Measurements from ENCODE around the gene MRFAP1L1.
"Not testable (repeated sequence)": the region's sequence is repeated elsewhere in the genome, so short reads cannot be mapped to it uniquely, and the experiment has no call there.

MRFAP1L1 gene

DNA sequence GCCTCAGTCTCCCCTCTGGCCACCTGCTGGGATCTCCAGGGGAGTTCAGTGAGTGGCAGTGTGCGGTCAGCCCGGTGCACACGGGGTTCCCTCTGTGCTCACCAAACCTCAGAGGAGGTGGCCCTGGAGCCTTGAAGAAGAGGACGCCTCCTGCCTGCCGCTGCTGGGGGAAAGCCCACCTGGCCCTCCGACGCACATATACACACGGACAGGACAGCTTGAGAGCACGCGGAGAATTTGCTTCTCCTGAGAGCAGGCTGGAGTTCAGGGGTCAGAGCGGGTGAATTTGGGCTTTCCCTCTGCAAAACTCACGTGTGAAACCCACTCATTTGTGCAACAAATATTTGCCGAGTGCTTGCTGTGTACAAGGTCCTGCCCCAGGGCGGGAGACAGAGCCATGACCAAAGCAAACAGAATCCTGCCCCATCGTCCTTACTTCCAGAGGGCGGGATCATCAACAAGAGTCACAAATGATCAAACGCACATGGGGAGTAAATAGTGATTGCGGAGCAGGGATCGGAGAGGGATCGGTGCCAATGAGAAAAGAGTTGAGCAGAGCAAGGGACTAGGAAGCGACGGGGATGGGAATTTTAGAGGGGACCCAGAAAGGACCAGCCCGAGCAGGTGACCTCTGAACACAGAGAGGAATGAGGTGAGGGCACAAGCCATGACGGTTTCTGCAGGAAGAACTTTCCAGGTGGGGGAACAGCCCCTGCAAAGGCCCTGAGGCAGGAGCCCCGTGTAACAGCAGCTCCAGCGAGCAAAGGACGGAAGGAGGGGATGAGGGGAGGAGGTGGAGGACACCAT lies 23.9 kb upstream of the MRFAP1L1 start:
- DNase-seq = no peak

DNA sequence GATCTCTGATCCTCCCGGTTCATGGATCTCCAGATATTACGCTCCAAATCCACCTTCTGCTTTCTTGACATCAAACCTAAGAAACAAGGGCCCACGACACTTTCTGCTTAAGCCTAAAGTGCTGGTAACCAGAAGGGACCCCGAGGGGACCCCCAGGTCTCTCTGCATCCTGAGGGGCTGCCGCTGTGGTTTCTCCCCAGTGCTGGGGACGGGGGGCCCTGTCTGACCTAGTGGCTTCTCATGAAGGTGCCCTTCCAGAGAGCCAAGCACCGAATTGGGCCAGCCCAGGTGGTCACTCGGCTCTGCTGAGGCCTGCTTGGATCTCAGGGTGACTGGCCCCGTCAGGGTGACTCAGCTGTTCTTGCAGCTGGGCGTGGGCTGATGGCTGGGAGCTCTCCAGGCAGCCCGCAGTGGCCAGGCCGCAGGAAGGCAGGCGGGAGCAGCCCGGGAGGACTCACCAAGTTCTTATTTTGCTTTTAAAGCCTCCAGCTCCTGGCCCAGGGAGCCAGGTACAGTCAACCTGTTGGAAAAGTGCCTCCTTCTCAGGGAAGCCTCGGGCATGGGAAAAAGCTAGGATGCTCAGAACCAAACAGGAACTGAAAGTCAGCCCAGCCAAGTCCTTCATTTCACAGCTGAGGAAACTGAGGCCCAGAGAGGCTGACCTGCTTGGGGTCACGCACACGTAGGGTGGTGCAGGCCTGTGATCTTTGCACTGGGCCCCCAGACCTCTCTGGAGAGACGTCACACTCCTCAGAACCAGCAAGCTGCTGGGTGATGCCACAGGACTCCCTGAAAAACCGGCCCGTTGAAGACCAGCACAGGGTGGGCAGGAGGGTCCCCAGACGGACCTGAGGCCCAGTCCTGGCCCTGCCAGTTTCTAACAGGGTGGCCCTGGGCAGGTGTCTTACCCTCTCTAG lies 23.0 kb upstream of the MRFAP1L1 start:
- no peak for DNase-seq

DNA sequence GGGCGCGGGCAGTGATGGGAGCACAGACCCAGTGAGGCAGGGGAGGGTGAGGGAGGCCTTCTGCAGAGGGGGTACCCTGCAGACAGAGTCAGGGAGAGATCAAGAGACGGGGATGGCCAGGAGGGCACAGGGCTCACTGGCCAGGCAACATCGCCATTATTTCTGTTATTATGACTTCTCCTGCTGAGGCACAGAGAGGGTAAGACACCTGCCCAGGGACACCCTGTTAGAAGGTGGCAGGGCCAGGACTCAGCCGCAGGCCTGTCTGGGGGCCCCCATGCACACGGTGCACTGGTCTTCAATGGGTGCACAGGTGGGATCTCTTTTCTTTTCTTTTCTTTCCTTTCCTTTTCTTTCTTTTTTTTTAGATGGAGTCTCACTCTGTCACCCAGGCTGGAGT lies 22.1 kb upstream of the MRFAP1L1 start:
- DNase-seq = no peak

DNA sequence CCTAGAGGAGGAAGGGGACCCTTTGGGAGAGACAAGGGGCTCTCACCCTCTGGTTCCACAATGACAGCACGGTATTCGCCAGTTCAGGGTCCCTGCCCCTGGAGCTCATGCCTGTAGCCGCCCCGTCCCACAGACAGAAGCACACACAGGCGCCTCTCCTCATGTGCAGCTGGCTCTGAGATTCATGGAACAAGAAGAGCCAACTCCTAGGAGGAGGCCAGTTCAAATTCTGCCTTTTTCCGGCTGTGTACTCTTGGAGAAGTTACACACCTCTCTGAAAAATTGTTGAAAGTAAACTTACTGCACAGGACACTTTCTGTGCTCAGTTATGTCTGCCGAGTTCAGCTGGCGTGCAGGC lies 21.6 kb upstream of the MRFAP1L1 start:
- no peak for DNase-seq

DNA sequence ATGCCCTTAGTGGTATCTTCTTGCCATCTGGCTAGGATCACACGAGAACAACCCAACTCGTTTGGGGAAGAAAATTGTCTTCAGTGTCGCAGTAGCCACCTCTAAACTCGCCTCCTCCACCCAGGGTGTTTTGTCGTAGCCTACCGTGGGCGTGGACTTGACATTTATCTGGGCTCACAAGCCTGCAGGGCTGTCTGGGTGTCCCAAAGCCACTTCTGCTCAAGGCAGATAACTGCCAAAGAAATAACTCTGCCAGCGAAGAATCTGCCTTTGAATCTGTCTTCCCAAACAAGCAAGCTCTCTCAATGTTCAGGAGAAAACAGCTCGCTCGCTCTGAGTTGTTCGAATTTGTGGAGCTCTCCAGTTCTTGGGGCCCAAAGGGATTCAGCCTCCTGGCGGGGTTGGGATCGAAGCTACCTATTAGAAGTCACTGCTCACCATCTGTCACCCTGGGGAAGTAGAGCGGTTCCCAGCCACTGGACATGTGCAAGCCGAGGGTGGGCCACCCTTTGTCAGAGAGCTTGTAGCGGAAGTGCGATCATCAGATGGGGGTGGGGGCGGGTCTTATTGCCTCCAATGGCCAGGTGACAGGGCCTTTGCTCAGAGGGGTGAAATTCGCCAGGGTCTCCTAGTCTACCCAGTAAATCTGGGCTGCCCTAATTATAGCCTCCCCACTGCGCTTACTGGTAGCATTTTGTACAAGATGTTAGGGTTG lies 21.1 kb upstream of the MRFAP1L1 start:
- no peak for DNase-seq

DNA sequence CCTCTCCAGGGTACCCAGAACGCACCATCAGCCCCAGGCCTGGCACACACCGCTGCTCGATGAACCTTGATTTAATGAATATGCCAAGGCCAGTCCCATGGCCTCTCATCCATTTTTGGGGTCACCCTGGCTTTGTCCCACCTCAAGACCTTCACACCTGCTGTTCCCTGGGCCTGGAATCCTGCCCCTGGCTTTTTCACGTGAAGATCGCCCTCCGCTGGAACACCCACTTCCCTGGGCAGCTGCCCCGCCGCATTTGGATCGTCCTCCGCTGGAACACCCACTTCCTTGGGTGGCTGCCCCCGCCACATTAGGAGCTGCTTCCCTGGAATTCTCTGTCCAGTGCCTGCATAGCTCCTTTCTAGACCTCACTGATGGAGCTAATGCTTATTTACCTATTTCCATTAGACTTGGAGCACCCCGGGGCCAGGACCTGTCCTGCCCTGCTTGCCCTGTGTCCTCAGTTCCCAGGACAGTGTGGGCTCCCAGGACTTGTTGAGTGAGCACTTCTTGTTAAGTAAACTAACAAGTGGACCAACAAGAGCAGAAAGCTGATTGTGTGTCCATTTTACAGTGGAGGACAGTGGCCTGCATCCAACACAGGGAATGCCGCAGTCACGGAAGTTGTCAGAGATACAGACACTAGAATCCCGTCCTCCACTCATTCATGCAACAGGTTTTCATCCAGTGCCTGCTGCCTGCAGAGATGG lies 18.8 kb upstream of the MRFAP1L1 start:
- no peak for DNase-seq

DNA sequence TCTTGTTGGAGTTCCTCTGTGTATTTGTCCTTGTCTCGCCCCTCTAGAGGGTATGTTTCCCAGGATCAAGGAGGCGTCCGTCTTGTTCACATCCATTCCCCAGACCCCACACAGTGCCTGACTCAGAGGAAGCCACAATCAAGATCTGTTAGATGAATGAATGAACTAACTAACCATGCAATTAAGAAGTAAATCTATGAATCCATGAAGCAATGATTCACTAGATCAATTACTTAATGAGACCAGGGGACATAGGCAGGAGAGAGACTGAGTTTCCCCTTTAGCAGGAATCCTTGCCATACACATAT lies 18.2 kb upstream of the MRFAP1L1 start:
- DNase-seq = no peak

DNA sequence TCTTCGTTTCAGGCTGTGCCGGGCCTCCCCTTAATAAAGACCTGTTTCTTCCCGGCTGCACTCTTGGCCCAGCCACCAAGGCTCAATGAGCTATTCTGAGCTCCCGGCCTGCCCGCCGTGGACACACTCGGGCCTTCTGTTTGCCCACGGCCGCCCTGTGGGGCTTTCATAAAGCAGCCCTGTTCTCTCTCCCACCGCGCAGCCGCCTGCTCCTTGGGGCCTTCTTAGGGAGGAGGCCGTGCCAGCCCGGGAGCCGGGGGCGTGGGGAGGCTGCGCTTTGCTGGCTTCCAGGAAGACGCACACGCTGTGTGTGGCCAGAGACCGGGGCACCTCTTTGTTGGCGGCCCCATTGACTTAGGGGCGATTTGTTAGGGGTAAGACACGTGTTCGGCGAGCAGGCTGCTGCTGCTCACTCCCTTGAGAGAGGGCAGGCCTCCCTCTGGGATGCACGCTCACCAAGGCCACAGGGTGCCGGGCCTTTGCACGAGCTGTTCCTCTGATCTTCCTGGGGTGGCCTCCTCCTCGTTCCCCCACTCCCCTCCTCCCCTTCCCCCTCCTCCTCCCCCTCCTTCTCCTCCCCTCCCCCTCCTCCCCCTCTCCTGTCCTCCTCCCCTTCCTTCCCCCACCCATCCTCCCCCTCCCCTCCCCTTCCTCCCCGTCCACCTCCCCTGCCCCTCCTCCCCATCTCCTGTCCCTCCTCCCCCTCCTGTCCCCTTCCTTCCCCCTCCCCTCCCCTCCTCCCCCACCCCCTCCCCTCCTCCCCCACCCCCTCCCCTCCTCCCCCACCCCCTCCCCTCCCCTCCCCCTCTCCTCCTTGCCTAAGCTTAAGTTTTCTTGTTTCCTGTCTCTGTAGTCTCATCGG lies 17.6 kb upstream of the MRFAP1L1 start:
- no peak for DNase-seq

DNA sequence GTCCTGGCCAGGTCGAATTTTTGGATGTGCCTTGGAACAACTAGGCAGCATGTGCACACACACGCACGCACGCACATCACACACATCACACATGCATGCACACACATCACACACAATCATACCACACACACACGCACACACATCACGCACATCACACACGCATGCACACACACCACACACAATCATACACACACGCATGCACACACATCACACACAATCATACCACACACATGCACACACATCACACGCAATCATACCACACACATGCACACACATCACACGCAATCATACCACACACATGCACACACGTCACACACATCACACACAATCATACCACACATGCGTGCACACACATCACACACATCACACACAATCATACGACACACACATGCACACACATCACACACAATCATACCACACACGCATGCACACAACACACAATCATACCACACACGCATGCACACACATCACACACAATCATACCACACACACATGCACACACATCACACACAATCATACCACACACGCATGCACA lies 15.8 kb upstream of the MRFAP1L1 start:
- not testable (repeated sequence) for DNase-seq

DNA sequence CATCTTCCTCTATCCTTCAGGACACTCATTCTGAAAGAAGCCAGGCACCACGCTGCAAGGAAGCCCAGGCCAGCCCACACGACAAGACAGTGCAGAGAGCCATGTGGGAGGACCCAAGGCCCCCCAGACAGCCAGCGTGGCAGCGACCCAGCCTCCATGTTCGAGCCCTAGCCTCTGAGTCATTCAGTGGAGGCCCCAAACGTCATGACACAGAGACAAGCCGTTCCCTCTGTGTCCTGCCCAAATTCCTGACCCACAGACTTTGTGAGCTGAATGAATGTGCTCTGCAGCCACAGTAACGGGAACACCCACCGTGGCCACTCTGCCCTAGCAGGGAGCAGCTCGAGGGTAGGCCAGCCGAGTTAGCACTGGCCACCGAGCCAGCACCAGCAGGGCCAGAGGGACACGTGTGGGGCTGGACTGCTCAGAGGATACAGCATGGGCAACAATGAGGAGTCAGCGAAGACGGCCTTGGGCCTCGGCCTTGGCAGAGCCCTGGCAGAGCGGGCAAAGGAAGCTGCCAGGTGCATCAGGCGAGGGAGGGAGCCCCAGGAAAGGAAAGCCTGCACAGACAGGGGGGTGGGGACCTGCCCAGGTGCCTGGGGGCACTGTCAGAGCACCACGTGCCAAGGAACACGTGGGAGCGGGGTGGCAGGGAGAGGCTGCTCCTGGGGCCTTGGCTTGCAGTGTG lies 14.9 kb upstream of the MRFAP1L1 start:
- DNase-seq = no peak

DNA sequence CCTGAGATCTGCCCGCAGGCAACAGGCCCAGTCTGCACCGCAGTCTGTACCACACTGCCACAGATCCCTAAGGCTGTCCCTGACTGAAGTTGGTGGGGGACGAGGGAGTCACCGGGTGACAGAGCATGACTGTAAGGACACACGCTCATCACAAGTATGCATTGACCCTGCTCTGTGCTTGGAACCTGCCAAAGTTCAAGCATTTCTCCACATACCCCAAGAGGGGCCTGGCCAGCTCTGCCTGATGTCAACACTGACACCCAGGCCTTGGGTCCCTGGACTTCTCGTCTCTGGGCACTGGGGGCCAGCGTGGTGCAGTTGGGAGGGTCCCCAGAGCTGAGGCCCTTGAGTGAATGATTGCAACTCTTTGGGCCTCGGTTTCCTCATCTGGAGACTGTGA lies 14.2 kb upstream of the MRFAP1L1 start:
- DNase-seq = no peak

DNA sequence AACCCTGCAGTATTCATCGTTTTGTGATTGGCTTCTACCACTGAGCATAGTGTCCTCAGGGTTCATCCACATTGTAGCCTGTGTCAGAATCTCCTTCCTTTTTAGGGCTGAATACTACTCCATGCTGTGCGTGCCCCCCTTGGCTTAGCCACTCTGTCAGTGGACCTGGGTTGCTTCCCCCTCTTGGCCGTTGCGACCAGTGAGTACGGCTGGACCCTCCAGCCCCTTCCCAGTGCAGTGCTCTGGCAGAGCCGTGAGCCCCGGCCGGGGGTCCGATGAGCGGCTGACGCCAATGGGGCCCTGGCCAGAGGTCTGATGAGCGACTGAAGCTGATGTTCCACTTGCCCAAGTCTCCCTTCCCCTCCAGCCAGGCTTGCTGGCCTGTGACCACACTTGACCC lies 13.2 kb upstream of the MRFAP1L1 start:
- DNase-seq = no peak

DNA sequence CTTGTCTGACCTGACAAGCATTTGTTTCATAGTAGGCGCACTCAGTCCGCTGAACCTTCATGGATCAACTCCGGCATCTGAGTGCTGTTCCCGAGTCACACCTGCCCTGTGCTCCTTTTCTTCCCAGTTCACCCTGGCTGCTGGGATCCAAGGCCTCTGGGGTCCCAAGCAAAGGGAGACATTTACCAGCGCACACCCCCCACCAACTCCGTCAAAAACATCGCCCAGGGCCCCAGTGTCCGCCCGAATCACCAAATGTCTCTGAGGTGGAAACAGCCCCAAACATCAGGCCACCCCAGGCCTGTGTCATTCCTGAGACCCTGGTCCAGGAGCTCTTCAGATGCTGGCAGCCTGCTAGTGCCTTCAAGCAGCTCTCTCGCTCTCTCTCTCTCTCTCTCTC lies 11.5 kb upstream of the MRFAP1L1 start:
- DNase-seq = no peak

DNA sequence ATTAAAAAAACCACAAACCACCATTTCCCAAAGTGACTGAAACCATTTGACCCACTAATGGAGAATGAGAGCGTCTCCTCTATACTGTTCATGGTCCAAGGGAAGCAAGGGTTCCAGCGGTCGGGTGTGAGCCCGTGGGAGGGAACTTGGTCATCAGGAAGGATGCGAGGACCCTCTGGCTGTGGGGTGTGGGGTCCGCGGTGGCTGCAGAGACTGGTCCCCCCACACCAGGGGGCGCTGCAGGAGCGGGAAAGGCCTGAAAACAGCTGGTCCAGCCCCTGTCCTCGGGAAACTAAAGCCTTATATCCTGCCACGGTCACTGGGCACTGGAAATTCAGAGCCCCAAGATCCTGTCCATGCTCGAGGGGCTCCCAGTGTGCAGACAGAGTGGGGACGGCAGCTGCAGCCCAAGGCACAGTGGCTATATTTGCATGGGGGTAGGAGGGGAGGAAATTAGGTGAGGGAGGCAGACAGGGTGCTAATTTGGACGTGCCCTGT lies 10.6 kb upstream of the MRFAP1L1 start:
- DNase-seq = peak; percentile 42

DNA sequence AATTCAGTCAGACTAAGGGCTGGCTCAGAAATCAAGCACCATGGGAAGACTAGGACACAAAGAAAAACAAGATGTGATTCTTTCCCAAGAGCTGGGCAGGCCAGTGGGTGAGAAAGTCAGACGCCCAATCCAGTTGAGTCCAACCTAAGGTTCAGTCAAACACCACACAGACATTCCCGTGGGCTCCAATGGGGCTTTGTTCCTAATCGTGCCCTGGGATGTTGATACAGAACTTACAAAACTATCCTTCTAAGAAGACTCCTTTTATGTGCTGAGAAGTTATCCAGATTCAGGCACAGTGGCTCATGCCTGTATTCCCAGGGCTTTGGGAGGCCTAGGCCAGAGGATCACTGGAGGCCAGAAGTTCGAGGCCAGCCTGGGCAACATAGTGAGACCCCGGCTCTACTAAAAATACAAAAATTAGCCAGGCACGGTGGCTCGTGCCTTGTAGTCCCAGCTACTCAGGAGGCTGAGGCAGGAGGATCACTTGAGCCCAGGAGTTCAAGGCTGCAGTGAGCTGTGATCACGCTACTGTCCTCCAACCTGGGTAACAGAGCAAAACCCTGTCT lies 10.0 kb upstream of the MRFAP1L1 start:
- no peak for DNase-seq

DNA sequence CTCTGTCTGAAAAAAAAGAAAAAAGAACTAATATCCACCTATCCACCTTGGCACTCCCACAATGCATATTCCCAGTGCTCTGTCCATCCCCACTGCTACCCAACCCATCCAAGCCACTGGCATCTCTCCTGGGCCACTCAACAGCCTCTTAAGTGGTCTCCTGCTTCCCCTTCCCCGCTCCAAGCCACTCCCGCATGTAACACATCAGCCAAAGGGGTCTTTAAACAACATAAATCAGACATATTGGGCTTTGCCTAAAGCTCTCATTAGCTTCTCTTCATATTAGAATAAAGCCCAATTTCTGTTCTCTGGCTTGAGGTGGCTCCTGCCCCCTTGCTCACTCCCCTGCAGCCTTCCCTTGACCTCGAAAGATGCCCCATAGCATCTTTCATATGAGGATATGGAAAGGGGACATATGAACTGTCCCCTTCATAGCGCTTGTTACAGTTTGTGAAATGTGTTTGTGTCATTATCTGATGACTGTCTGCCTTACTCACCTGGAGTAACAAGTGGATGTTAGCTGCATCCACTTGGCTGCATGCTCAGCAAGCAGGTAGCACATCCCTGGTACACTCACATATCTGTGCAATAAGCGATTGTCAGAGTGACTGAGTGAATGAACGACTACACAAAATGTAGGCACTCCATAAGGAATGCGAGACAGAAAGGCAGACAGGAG lies 9.4 kb upstream of the MRFAP1L1 start:
- no peak for DNase-seq

DNA sequence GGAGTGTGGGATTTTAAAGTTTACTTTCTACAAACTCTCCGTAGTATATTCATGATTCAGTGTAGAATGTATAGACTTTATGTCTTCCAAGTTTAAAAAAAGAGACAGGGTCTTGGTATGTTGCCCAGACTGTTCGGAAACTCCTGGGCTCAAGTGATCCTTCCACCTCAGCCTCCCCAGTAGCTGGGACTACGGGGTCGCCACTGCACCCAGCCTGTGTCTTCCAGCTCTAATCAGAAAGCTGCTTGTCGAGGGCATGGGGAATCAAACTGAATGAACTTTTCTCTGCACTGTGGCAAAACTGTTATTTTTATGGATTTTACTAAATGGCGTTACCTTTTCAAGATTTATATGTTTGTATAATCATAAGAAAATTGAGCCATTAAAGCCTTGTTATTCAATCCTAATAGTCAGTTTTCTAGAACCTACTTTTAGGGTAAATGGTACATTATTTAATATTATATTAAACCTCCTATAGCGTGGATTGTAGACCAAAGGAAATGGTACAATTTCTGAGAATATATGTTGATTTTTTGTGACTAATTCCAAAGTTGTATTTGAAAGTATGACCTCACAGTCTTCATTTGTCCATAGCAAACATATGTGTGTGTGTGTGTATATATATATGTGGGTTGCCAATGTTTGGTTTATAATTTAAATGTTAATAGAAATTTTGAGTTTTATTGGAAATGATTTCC lies 7.4 kb upstream of the MRFAP1L1 start:
- DNase-seq = no peak

DNA sequence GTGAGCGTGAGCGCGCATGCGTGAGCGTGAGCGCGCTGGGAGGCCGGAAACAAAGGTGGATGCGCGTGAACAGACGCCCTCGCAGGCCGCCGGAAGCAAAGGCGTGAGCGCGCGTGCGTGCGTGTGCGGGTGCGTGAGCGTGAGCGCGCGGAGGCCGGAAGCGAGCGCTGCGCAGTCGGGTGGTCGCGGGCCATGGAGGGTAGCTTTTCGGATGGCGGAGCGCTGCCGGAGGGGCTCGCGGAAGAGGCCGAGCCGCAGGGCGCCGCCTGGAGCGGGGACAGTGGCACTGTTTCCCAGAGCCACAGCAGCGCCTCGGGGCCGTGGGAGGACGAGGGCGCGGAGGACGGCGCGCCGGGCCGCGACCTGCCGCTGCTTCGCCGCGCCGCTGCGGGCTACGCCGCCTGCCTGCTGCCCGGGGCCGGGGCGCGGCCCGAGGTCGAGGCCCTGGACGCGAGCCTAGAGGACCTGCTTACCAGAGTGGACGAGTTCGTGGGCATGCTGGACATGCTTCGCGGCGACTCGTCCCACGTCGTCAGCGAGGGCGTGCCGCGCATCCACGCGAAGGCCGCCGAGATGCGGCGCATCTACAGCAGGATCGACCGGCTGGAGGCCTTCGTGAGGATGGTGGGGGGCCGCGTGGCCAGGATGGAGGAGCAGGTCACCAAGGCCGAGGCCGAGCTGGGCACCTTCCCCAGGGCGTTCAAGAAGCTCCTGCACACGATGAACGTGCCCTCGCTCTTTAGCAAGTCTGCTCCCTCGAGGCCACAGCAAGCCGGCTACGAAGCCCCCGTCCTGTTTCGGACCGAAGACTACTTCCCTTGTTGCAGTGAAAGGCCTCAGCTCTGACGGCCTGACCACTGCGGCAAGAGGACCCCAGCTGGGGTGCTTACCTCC lies 6.6 kb upstream of the MRFAP1L1 start, which contains the start of gene BLOC1S4:
TSS of gene BLOC1S4 (plus strand) at position 157 of the 894 bp plus-strand sequence. CDS start at position 193, 36 bp downstream.
- DNase-seq = peak; percentile 81

Measured in activated gamma-delta T cell (primary cell).